ENCODE measurements around the gene RALGAPA2.
"Not testable (repeated sequence)": the region's sequence is repeated elsewhere in the genome, so short reads cannot be mapped to it uniquely, and the experiment has no call there.

Gene RALGAPA2

GRCh38 chr20:20549267-20549612 is 163.2 kb downstream of the RALGAPA2 start:
- no peak for TF ChIP-seq CTCF (IDR thresholded peaks at IDR 0.05; ENCODE audit: insufficient read depth, low read depth, low read length, missing control alignments)
- DNase-seq (ENCODE audit: low read depth), result no peak
- H3K4me3 ChIP-seq (ENCODE audit: low read depth, low read length), result no peak overlapping the region

GRCh38 chr20:20548527-20549266 is 163.7 kb downstream of the RALGAPA2 start:
- no peak overlapping the region for H3K4me3 ChIP-seq (ENCODE audit: low read depth, low read length)
- TF ChIP-seq CTCF (IDR thresholded peaks at IDR 0.05; ENCODE audit: insufficient read depth, low read depth, low read length, missing control alignments), result no peak
- no peak for DNase-seq (ENCODE audit: low read depth)

GRCh38 chr20:20547876-20548266 is 164.6 kb downstream of the RALGAPA2 start:
- no peak for DNase-seq (ENCODE audit: low read depth)
- no peak for TF ChIP-seq CTCF (IDR thresholded peaks at IDR 0.05; ENCODE audit: insufficient read depth, low read depth, low read length, missing control alignments)
- H3K4me3 ChIP-seq (ENCODE audit: low read depth, low read length), result no peak overlapping the region

GRCh38 chr20:20547221-20547875 is 165.1 kb downstream of the RALGAPA2 start:
- TF ChIP-seq CTCF (IDR thresholded peaks at IDR 0.05; ENCODE audit: insufficient read depth, low read depth, low read length, missing control alignments), result no peak
- DNase-seq (ENCODE audit: low read depth), result peak; percentile 26
- H3K4me3 ChIP-seq (ENCODE audit: low read depth, low read length), result no peak overlapping the region

GRCh38 chr20:20546402-20546801 is 166.0 kb downstream of the RALGAPA2 start:
- no peak for TF ChIP-seq CTCF (IDR thresholded peaks at IDR 0.05; ENCODE audit: insufficient read depth, low read depth, low read length, missing control alignments)
- DNase-seq (ENCODE audit: low read depth), result no peak
- H3K4me3 ChIP-seq (ENCODE audit: low read depth, low read length), result no peak overlapping the region

GRCh38 chr20:20543348-20543747 is 169.1 kb downstream of the RALGAPA2 start:
- not testable (repeated sequence) for H3K4me3 ChIP-seq (ENCODE audit: low read depth, low read length); DNase-seq (ENCODE audit: low read depth)

- H3K4me3 ChIP-seq (ENCODE audit: low read depth, low read length), result no peak overlapping the region
- no peak for TF ChIP-seq CTCF (IDR thresholded peaks at IDR 0.05; ENCODE audit: insufficient read depth, low read depth, low read length, missing control alignments)
- no peak for DNase-seq (ENCODE audit: low read depth)
Observed at GRCh38 chr20:20536240-20536933, 176.1 kb downstream of the RALGAPA2 start.

All from GM12865 (cell line).